GM23338 (cell line): Measurements from ENCODE around the gene CASQ1. TPM values are rescaled to one million over a fixed set of nuclear protein-coding genes. Genes with fewer than 3 reads are reported as not detected.

Experiments
- ATAC-seq: fragments of 200-7000 bp; cut with Tn5 transposase; 3 replicates; pipeline ENCODE4 v1.9.1; 2020
- DNase-seq: peaks from one replicate; pipeline ENCODE4 v3.0.0-alpha.2; 2015; ENCODE audit warnings: low spot score
- H2AFZ ChIP-seq: fragments of 200-600 bp; sonication (generic); 2 replicates; pipeline ENCODE4 v1.8.0; 2016; ENCODE audit warnings: antibody characterized with exemption, mild to moderate bottlenecking, moderate library complexity
- H3F3A ChIP-seq: fragments of 200-600 bp; sonication (generic); replicated peaks from 2 replicates; pipeline ENCODE4 v1.8.0; 2017; ENCODE audit warnings: antibody characterized with exemption, mixed run types, low read depth
- H3K27ac ChIP-seq: fragments of 200-600 bp; sonication (generic); 2 replicates; pipeline ENCODE4 v1.6.1; 2016; ENCODE audit warnings: low read depth
- H3K27me3 ChIP-seq: fragments of 200-600 bp; sonication (generic); 2 replicates; pipeline ENCODE4 v1.8.0; 2016; ENCODE audit warnings: mild to moderate bottlenecking, mixed run types, moderate library complexity; ENCODE audit not compliant: insufficient read depth
- H3K36me3 ChIP-seq: fragments of 200-600 bp; sonication (generic); 2 replicates; pipeline ENCODE4 v1.8.0; 2016; ENCODE audit warnings: mild to moderate bottlenecking; ENCODE audit not compliant: insufficient read depth
- H3K4me1 ChIP-seq: fragments of 200-600 bp; sonication (generic); 2 replicates; pipeline ENCODE4 v1.8.0; 2016; ENCODE audit warnings: mild to moderate bottlenecking, moderate library complexity; ENCODE audit not compliant: insufficient read depth
- H3K4me2 ChIP-seq: fragments of 200-600 bp; sonication (generic); 2 replicates; pipeline ENCODE4 v1.7.1; 2017; ENCODE audit warnings: mixed run types
- H3K4me3 ChIP-seq: fragments of 200-600 bp; sonication (generic); 2 replicates; pipeline ENCODE4 v1.6.1; 2016; ENCODE audit warnings: mixed run types
- H3K79me2 ChIP-seq: fragments of 200-600 bp; sonication (generic); replicated peaks from 2 replicates; pipeline ENCODE4 v1.8.0; 2017; ENCODE audit warnings: mild to moderate bottlenecking; ENCODE audit not compliant: insufficient read depth
- H3K9me2 ChIP-seq: fragments of 200-600 bp; sonication (generic); 2 replicates; pipeline ENCODE4 v1.8.0; 2017; ENCODE audit not compliant: insufficient read depth
- H4K20me1 ChIP-seq: fragments of 200-600 bp; sonication (generic); replicated peaks from 2 replicates; pipeline ENCODE4 v1.8.0; 2017; ENCODE audit warnings: mild to moderate bottlenecking; ENCODE audit not compliant: insufficient read depth
- H3K27ac Mint-ChIP-seq: 2 replicates; pipeline ENCODE4 v1.8.0; 2020; ENCODE audit warnings: inconsistent platforms, mild to moderate bottlenecking, moderate library complexity, mixed read lengths
- H3K27me3 Mint-ChIP-seq: 3 replicates; pipeline ENCODE4 v1.8.0; 2022; ENCODE audit warnings: low read depth, mild to moderate bottlenecking, moderate library complexity, mixed read lengths, inconsistent platforms; ENCODE audit not compliant: insufficient read depth, poor library complexity
- H3K36me3 Mint-ChIP-seq: 3 replicates; pipeline ENCODE4 v1.8.0; 2021; ENCODE audit warnings: low read depth, mild to moderate bottlenecking, inconsistent platforms, moderate library complexity, mixed read lengths
- H3K4me1 Mint-ChIP-seq: 3 replicates; pipeline ENCODE4 v1.8.0; 2020; ENCODE audit warnings: mild to moderate bottlenecking, inconsistent platforms, mixed read lengths
- H3K4me3 Mint-ChIP-seq: 3 replicates; pipeline ENCODE4 v1.8.0; 2021; ENCODE audit warnings: moderate library complexity, mild to moderate bottlenecking, inconsistent platforms, mixed read lengths
- H3K9me3 Mint-ChIP-seq: 3 replicates; pipeline ENCODE4 v1.8.0; 2020; ENCODE audit warnings: moderate library complexity, mild to moderate bottlenecking, inconsistent platforms, mixed read lengths
- ETS1 ChIP-seq: IDR thresholded peaks from 2 replicates; pipeline ENCODE4 v1.6.1; 2016; ENCODE audit warnings: antibody characterized with exemption
- EZH2phosphoT487 ChIP-seq: fragments of 200-600 bp; sonication (generic); IDR thresholded peaks from one replicate; pipeline ENCODE4 v1.8.1; 2018; ENCODE audit warnings: antibody characterized with exemption; ENCODE audit not compliant: unreplicated experiment
- NANOG ChIP-seq: IDR thresholded peaks from 2 replicates; pipeline ENCODE4 v1.6.1; 2016; ENCODE audit warnings: antibody characterized with exemption, borderline replicate concordance
- REST ChIP-seq: IDR thresholded peaks from one replicate; pipeline ENCODE4 v1.6.1; 2018; ENCODE audit warnings: antibody characterized with exemption; ENCODE audit not compliant: unreplicated experiment
- ZNF462 ChIP-seq: fragments of 250-450 bp; sonication (Bioruptor Pico); IDR thresholded peaks from 2 replicates; pipeline ENCODE4 v1.5.0; 2020; ENCODE audit warnings: mild to moderate bottlenecking, moderate library complexity
- polyA plus RNA-seq: library from polyadenylated mRNA; unstranded; fragments of >200 nt; fragmentation: Nextera tagmentation; extraction: Ambion mirVana; gene quantifications from 2 replicates; pipeline ENCODE4 v1.2.1, GENCODE V29; 2016
- total RNA-seq: library from RNA; depleted of rRNA; stranded (reverse); fragments of >200 nt; shearing (Covaris generic); gene quantifications from 2 replicates; pipeline ENCODE4 v1.2.3, GENCODE V29; 2014

The CASQ1 gene
- total and polyA plus RNA-seq, 2 experiments from 2014 or later, result 1.1 to 2.8 TPM

- Histone ChIP-seq H3K36me3 (no peaks in the 10 kb centered on the region), H3K79me2 (no peaks in the 10 kb centered on the region), H3K4me3 (peak overlapping the region; percentile 29; the same call in 1 of the 2 replicates), H3K4me1 (peaks cover 50% of the 10 kb centered on the region), H2AFZ (no peak overlapping the region), H3K27ac (peak overlapping the region; percentile 57; the same call in 1 of the 2 replicates), H3F3A (peaks cover 20% of the 10 kb centered on the region), H3K4me2 (peak overlapping the region; percentile 50), H3K27me3 (no peaks in the 10 kb centered on the region), H4K20me1 (no peaks in the 10 kb centered on the region), H3K9me2 (peaks cover 13% of the 10 kb centered on the region)
- Mint-ChIP-seq H3K27ac (no peak overlapping the region), H3K27me3 (peaks cover 23% of the 10 kb centered on the region), H3K4me3 (peak overlapping the region; percentile 2; the same call in 1 of the 3 replicates), H3K9me3 (no peaks in the 10 kb centered on the region; the same call in 1 of the 3 replicates), H3K36me3 (no peaks in the 10 kb centered on the region; the same call in 2 of the 3 replicates), H3K4me1 (peaks cover 57% of the 10 kb centered on the region)
- TF ChIP-seq ETS1 (no peak), ZNF462 (peak; percentile 95), EZH2phosphoT487 (no peak), REST (no peak), NANOG (no peak)
- DNase-seq (peak; percentile 52), ATAC-seq (peak; percentile 12)
Measured at GRCh38 chr1:160171980-160172379, 18.4 kb upstream of the CASQ1 start.
